SK-N-SH (cell line): ENCODE data around the gene PAQR7. TPM values are rescaled to one million over a fixed set of nuclear protein-coding genes. Genes with fewer than 3 reads are reported as not detected.

Experiments used
- CTCF ChIA-PET: fragments of 300-600, 350-600 bp; formaldehyde crosslinking; extraction: SDS; loops from one replicate; lab custom pipeline; 2021; lab: Yijun Ruan, JAX
- POLR2A ChIA-PET: fragments of 350-600 bp; sonication (Branson Sonifier 250); formaldehyde crosslinking; extraction: SDS; loops from one replicate; lab custom pipeline; 2020; ENCODE audit warnings: antibody characterized with exemption, inconsistent platforms; lab: Yijun Ruan, JAX
- DNase-seq: peaks from one replicate; pipeline ENCODE4 v3.0.0; 2012
- H2AFZ ChIP-seq: fragments of 200-600 bp; sonication (generic); 2 replicates; pipeline ENCODE4 v1.8.1; 2016; ENCODE audit warnings: antibody characterized with exemption, mild to moderate bottlenecking, low read depth
- H3F3A ChIP-seq: fragments of 200-600 bp; sonication (generic); replicated peaks from 2 replicates; pipeline ENCODE3; 2016; ENCODE audit warnings: antibody characterized with exemption, mild to moderate bottlenecking; ENCODE audit not compliant: insufficient read depth
- H3K27ac ChIP-seq, 2 experiments: fragments of 200-500 bp in 1 of 2; fragments of 200-600 bp in 1 of 2; sonication (Bioruptor generic) in 1 of 2; sonication (generic), shearing (Covaris generic) in 1 of 2; 2 replicates each; pipeline versions ENCODE4 v1.5.1 to v1.6.1; 2014 to 2016; ENCODE audit warnings: low read depth in 2 of 2, inconsistent platforms in 1 of 2, low read length in 1 of 2, mild to moderate bottlenecking in 1 of 2, mixed read lengths in 1 of 2
- H3K27me3 ChIP-seq: fragments of 200-600 bp; sonication (generic), shearing (Covaris generic); 2 replicates; pipeline ENCODE4 v1.6.1; 2016; ENCODE audit warnings: mixed run types; ENCODE audit not compliant: insufficient read depth
- H3K36me3 ChIP-seq, 2 experiments: fragments of 200-500 bp in 1 of 2; fragments of 200-600 bp in 1 of 2; sonication (Bioruptor generic) in 1 of 2; sonication (generic) in 1 of 2; replicated peaks in 1 of 2; 2 replicates each; pipeline versions ENCODE3 to v1.5.1; 2014 to 2016; ENCODE audit warnings: low read length in 1 of 2, mild to moderate bottlenecking in 1 of 2; ENCODE audit not compliant: insufficient read depth in 2 of 2, control insufficient read depth in 1 of 2
- H3K4me1 ChIP-seq, 2 experiments: fragments of 200-500 bp in 1 of 2; fragments of 200-600 bp in 1 of 2; sonication (Bioruptor generic) in 1 of 2; sonication (generic), shearing (Covaris generic) in 1 of 2; 2 replicates each; pipeline versions ENCODE4 v1.5.1 to v1.6.1; 2014 to 2016; ENCODE audit warnings: low read depth in 1 of 2, low read length in 1 of 2, mixed run types in 1 of 2; ENCODE audit not compliant: insufficient read depth in 2 of 2, control insufficient read depth in 1 of 2
- H3K4me2 ChIP-seq: fragments of 200-600 bp; sonication (generic), shearing (Covaris generic); 2 replicates; pipeline ENCODE4 v1.6.1; 2017; ENCODE audit warnings: mixed run types
- H3K4me3 ChIP-seq, 2 experiments: fragments of 200-500 bp in 1 of 2; fragments of 200-600 bp in 1 of 2; sonication (Bioruptor generic) in 1 of 2; sonication (generic), shearing (Covaris generic) in 1 of 2; 2 replicates each; pipeline versions ENCODE4 v1.5.1 to v1.8.1; 2014 to 2016; ENCODE audit warnings: low read depth in 2 of 2, inconsistent platforms in 1 of 2, low read length in 1 of 2, mild to moderate bottlenecking in 1 of 2, mixed read lengths in 1 of 2, moderate library complexity in 1 of 2
- H3K79me2 ChIP-seq: fragments of 200-600 bp; sonication (generic); 2 replicates; pipeline ENCODE4 v1.8.1; 2017; ENCODE audit warnings: mild to moderate bottlenecking; ENCODE audit not compliant: insufficient read depth
- H3K9ac ChIP-seq: fragments of 200-600 bp; sonication (generic); 2 replicates; pipeline ENCODE4 v1.6.1; 2017; ENCODE audit warnings: mixed run types
- H3K9me2 ChIP-seq: fragments of 200-600 bp; sonication (generic); 2 replicates; pipeline ENCODE4 v1.6.1; 2017; ENCODE audit warnings: mixed run types
- H3K9me3 ChIP-seq: fragments of 200-600 bp; sonication (generic); 2 replicates; pipeline ENCODE4 v1.6.1; 2017; ENCODE audit warnings: mixed run types, mild to moderate bottlenecking, moderate library complexity
- H4K20me1 ChIP-seq: fragments of 200-600 bp; sonication (generic); 2 replicates; pipeline ENCODE4 v1.6.1; 2017; ENCODE audit warnings: mild to moderate bottlenecking, mixed run types; ENCODE audit not compliant: insufficient read depth
- CHD2 ChIP-seq: fragments of 150-350 bp; IDR thresholded peaks from 2 replicates; pipeline ENCODE4 v1.6.1; 2018; ENCODE audit warnings: low read length; ENCODE audit not compliant: partially characterized antibody
- EZH2phosphoT487 ChIP-seq: fragments of 200-600 bp; sonication (generic); IDR thresholded peaks from 2 replicates; pipeline ENCODE4 v1.6.1; 2017; ENCODE audit warnings: low read depth, mixed run types, mild to moderate bottlenecking, antibody characterized with exemption, moderate library complexity, borderline replicate concordance
- NRF1 ChIP-seq: IDR thresholded peaks from 2 replicates; pipeline ENCODE4 v1.6.1; 2012; ENCODE audit warnings: low read depth, mild to moderate bottlenecking, low read length
- POLR2AphosphoS5 ChIP-seq: IDR thresholded peaks from 2 replicates; pipeline ENCODE4 v1.6.1; 2012; ENCODE audit warnings: low read depth, low read length
- TAF1 ChIP-seq: IDR thresholded peaks from 2 replicates; pipeline ENCODE4 v1.6.1; 2012; ENCODE audit warnings: low read depth, mild to moderate bottlenecking, low read length, moderate library complexity, borderline replicate concordance
- WGBS: methylation state at CpG from one replicate; pipeline ENCODE4 v1.1.6; 2017; ENCODE audit warnings: low lambda C conversion rate; 5-methylcytosine and 5-hydroxymethylcytosine counted together
- polyA plus RNA-seq, 3 experiments: library from polyadenylated mRNA; depleted of rRNA; stranded (reverse); fragments of >200 nt; gene quantifications; 2 replicates each; pipeline ENCODE4 v1.2.3, GENCODE V29; 2012
- TF ChIP-seq, protein P1 (sequence below): IDR thresholded peaks from 2 replicates; pipeline ENCODE4 v1.4.0; 2012; ENCODE audit warnings: low read depth, borderline replicate concordance
- TF ChIP-seq, protein P2 (sequence below): IDR thresholded peaks from 2 replicates; pipeline ENCODE4 v1.6.1; 2012; ENCODE audit warnings: mild to moderate bottlenecking, low read depth, low read length, moderate library complexity

PAQR7 gene
- polyA plus RNA-seq, 1 of the 3 experiments (the other 2 are of a cell fraction), result 5.6 TPM

DNA sequence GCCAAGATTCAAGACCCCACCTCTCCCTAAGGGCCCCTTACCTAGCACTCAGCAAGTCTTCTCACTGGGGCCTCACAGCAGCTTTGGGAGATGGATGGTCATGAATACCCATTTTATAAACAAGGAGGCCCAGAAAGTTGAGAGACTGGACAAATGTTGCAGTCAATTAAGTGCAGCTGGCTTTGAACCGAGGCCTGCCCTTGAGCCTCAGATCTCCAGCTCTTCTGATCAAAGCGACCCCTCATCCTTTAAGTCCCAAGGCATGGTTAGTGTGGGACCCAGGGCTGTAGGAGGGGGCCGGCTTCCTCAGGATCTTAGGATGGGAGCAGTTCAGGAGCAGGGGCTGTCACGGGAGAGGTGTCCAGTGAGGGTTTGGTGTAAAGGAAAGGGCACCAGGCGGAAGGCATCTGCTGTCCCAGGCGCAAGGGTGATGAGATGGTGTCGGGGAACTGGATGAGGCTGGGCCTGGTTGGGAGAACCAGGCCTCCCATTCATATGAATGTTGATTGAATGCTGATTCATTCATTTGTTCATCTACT, 60.9 kb downstream of the PAQR7 start:
- H3F3A ChIP-seq, result no peaks in the 10 kb centered on the region
- no peaks in the 10 kb centered on the region for H3K9me3 ChIP-seq
- no peak overlapping the region for H3K4me3 ChIP-seq
- no peak overlapping the region for H3K4me2 ChIP-seq
- H3K36me3 ChIP-seq, result peaks cover 0 to 35% of the 10 kb centered on the region in 2 experiments
- no peak overlapping the region for H3K27ac ChIP-seq
- ChIA-PET CTCF (interaction anchor here (0.6 to 1.6 kb wide), 5 partner anchors 56 to 206 kb away, joined by 3 to 5 read pairs (median 3); partner anchors contain the start of gene PAFAH2), POLR2A (interaction anchor here (1.0 kb wide), 1 partner anchor 206 kb away, joined by 3 read pairs; no protein-coding TSS in a partner anchor)
- H3K27me3 ChIP-seq, result no peaks in the 10 kb centered on the region
- no peak for DNase-seq
- H3K9me2 ChIP-seq, result no peaks in the 10 kb centered on the region
- H3K79me2 ChIP-seq, result no peaks in the 10 kb centered on the region
- H2AFZ ChIP-seq, result no peak overlapping the region
- 92% methylated on average over 7 of the region's 7 CpGs for WGBS
- H3K9ac ChIP-seq, result no peak overlapping the region
- no peaks in the 10 kb centered on the region for H4K20me1 ChIP-seq
- TF ChIP-seq NRF1, result no peak
- TF ChIP-seq POLR2AphosphoS5, result no peak
- TF ChIP-seq, protein P1, sequence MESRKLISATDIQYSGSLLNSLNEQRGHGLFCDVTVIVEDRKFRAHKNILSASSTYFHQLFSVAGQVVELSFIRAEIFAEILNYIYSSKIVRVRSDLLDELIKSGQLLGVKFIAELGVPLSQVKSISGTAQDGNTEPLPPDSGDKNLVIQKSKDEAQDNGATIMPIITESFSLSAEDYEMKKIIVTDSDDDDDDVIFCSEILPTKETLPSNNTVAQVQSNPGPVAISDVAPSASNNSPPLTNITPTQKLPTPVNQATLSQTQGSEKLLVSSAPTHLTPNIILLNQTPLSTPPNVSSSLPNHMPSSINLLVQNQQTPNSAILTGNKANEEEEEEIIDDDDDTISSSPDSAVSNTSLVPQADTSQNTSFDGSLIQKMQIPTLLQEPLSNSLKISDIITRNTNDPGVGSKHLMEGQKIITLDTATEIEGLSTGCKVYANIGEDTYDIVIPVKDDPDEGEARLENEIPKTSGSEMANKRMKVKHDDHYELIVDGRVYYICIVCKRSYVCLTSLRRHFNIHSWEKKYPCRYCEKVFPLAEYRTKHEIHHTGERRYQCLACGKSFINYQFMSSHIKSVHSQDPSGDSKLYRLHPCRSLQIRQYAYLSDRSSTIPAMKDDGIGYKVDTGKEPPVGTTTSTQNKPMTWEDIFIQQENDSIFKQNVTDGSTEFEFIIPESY, result no peak
- H3K4me1 ChIP-seq, result peaks cover 8 to 23% of the 10 kb centered on the region in 2 experiments; a peak in 1 of 4 replicates

DNA sequence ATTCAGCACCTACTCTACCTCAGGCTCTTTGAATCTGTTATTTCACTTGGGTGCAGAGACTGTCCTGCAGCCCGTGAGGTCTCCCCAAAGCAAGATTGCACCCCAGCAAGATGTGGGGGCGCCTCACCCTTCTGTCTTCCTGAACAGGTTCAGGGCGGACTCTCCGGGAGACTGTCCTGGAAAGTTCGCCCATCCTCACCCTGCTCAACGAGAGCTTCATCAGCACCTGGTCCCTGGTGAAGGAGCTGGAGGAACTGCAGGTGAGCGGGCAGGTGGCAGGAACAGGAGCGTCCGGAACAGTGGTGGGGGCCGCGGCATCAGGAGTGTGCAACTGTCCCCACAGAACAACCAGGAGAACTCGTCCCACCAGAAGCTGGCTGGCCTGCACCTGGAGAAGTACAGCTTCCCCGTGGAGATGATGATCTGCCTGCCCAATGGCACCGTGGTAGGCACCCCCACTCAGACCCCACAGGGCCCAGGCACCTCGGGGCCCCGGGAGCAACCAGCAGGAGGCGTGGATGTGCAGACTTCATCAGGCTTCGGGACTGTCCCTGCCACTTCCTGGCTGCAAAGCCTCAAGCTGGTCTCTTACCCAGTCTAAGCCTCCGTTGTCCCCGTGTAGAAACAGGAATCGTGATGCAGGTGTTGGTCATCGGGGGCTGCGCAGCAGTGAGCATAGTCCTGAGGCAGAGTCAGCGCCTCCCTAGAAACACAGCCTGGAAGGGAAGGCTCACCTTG, 61.6 kb downstream of the PAQR7 start:
- Histone ChIP-seq H3K4me3 (no peak overlapping the region), H3K36me3 (peaks cover 0 to 42% of the 10 kb centered on the region in 2 experiments), H3K9me3 (no peaks in the 10 kb centered on the region), H3K79me2 (no peaks in the 10 kb centered on the region), H3K9me2 (no peaks in the 10 kb centered on the region), H3K9ac (no peak overlapping the region), H3K27ac (no peak overlapping the region), H3K4me2 (no peak overlapping the region), H2AFZ (no peak overlapping the region), H3K4me1 (peaks cover 6 to 22% of the 10 kb centered on the region in 2 experiments; a peak in 1 of 4 replicates), H3F3A (no peaks in the 10 kb centered on the region), H3K27me3 (no peaks in the 10 kb centered on the region), H4K20me1 (no peaks in the 10 kb centered on the region)
- POLR2A ChIA-PET, result interaction anchor here (1.0 kb wide), 1 partner anchor 205 kb away, joined by 3 read pairs; no protein-coding TSS in a partner anchor
- 92% methylated on average over 10 of the region's 24 CpGs for WGBS
- no peak for DNase-seq
- CTCF ChIA-PET, result interaction anchor here (1.2 to 1.6 kb wide), 2 partner anchors 184 to 206 kb away, joined by 3 to 5 read pairs; partner anchors contain the start of gene PAFAH2
- no peak for TF ChIP-seq CHD2
- TF ChIP-seq, protein P2, sequence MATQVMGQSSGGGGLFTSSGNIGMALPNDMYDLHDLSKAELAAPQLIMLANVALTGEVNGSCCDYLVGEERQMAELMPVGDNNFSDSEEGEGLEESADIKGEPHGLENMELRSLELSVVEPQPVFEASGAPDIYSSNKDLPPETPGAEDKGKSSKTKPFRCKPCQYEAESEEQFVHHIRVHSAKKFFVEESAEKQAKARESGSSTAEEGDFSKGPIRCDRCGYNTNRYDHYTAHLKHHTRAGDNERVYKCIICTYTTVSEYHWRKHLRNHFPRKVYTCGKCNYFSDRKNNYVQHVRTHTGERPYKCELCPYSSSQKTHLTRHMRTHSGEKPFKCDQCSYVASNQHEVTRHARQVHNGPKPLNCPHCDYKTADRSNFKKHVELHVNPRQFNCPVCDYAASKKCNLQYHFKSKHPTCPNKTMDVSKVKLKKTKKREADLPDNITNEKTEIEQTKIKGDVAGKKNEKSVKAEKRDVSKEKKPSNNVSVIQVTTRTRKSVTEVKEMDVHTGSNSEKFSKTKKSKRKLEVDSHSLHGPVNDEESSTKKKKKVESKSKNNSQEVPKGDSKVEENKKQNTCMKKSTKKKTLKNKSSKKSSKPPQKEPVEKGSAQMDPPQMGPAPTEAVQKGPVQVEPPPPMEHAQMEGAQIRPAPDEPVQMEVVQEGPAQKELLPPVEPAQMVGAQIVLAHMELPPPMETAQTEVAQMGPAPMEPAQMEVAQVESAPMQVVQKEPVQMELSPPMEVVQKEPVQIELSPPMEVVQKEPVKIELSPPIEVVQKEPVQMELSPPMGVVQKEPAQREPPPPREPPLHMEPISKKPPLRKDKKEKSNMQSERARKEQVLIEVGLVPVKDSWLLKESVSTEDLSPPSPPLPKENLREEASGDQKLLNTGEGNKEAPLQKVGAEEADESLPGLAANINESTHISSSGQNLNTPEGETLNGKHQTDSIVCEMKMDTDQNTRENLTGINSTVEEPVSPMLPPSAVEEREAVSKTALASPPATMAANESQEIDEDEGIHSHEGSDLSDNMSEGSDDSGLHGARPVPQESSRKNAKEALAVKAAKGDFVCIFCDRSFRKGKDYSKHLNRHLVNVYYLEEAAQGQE, result no peak
- TF ChIP-seq EZH2phosphoT487, result no peak
- TF ChIP-seq TAF1, result no peak
